HepG2 (cell line): ENCODE data around the gene CALN1.

Experiments used
- CTCF ChIP-seq: sonication (generic); formaldehyde crosslinking; IDR thresholded peaks from 2 replicates; pipeline ENCODE4 v1.5.0; 2020; ENCODE audit warnings: mild to moderate bottlenecking, missing genetic modification reagents, moderate library complexity
- GZF1 ChIP-seq: sonication (generic); formaldehyde crosslinking; IDR thresholded peaks from 2 replicates; pipeline ENCODE4 v1.5.1; 2020; ENCODE audit warnings: mild to moderate bottlenecking, missing genetic modification reagents
- JUN ChIP-seq: sonication (generic); formaldehyde crosslinking; IDR thresholded peaks from 2 replicates; pipeline ENCODE4 v1.4.0; 2020; ENCODE audit warnings: mild to moderate bottlenecking, missing genetic modification reagents
- POLR2A ChIP-seq, 2 experiments: IDR thresholded peaks; 2 replicates each; pipeline ENCODE4 v1.6.1; 2011; ENCODE audit warnings: low read depth in 2 of 2, low read length in 2 of 2, mild to moderate bottlenecking in 1 of 2, moderate library complexity in 1 of 2; ENCODE audit not compliant: insufficient read depth in 1 of 2
- POLR2AphosphoS2 ChIP-seq: IDR thresholded peaks from 2 replicates; pipeline ENCODE4 v1.6.1; 2011; ENCODE audit warnings: low read depth, low read length, improper control_type of control experiment
- RFXAP ChIP-seq: sonication (generic); formaldehyde crosslinking; IDR thresholded peaks from 2 replicates; pipeline ENCODE4 v1.4.0; 2020; ENCODE audit warnings: missing genetic modification reagents, borderline replicate concordance
- SP4 ChIP-seq: sonication (generic); formaldehyde crosslinking; IDR thresholded peaks from 2 replicates; pipeline ENCODE4 v1.8.1; 2023; ENCODE audit warnings: mild to moderate bottlenecking, missing genetic modification reagents
- ZNF318 ChIP-seq: sonication (generic); formaldehyde crosslinking; IDR thresholded peaks from 2 replicates; pipeline ENCODE4 v1.4.0; 2020; ENCODE audit warnings: mild to moderate bottlenecking, missing genetic modification reagents

DNA sequence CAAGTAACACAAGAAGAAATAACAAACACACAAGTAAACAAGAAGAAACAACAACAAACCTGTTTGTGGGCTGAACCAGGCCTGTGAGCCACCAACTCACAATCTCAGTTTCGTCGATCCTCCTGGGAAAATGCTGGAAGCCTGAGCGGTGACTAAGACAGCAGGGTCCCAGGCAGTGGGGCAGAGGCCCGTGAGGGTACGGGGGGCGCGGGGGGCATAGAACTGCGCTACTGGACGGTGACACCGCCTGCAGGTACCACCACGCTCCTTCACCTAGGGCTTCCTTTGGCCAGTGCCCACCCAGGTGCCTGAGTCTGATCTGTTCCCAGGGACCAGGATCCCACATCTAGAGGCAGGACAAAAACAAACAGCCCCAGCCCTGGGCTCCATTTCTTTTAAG, 3.4 kb upstream of the CALN1 start:
- TF ChIP-seq POLR2AphosphoS2: no peak
- no peak for TF ChIP-seq GZF1 (CRISPR knock-in tag)
- no peak for TF ChIP-seq CTCF (CRISPR knock-in tag)
- TF ChIP-seq RFXAP (CRISPR knock-in tag): no peak
- TF ChIP-seq ZNF318 (CRISPR knock-in tag): no peak
- no peak for TF ChIP-seq POLR2A (IDR thresholded peaks at IDR 0.05; ENCODE audit: insufficient read depth in 1 of 2, low read depth in 2 of 2, low read length in 2 of 2)
- no peak for TF ChIP-seq SP4
- TF ChIP-seq JUN: no peak
